Left lung (tissue), 14 donors: ENCODE data around the gene RANBP17. TPM values are rescaled to one million over a fixed set of nuclear protein-coding genes. Genes with fewer than 3 reads are reported as not detected.

ENCODE experiments used
- ATAC-seq: fragments of 200-7000 bp; cut with Tn5 transposase; one replicate; pipeline ENCODE4 v1.9.1; 2020; ENCODE audit warnings: moderate library complexity
- DNase-seq, 4 donors: peaks; one replicate each; pipeline ENCODE4 v3.0.0-alpha.2; 2013 to 2020
- H3K27ac ChIP-seq, 2 donors: fragments of 200-600 bp; sonication (generic) in 1 of 2; one replicate each; pipeline versions ENCODE4 v1.5.0 to v1.8.0; 2020 to 2021
- H3K27me3 ChIP-seq, 2 donors: fragments of 200-600 bp; sonication (generic) in 1 of 2; one replicate each; pipeline versions ENCODE4 v1.5.0 to v1.8.0; 2020 to 2021
- H3K36me3 ChIP-seq, 2 donors: fragments of 200-600 bp; sonication (generic) in 1 of 2; one replicate each; pipeline versions ENCODE4 v1.5.0 to v1.8.0; 2020 to 2021
- H3K4me1 ChIP-seq, 2 donors: fragments of 200-600 bp; one replicate each; pipeline ENCODE4 v1.8.0; 2021
- H3K4me3 ChIP-seq, 2 donors: fragments of 200-600 bp; sonication (generic) in 1 of 2; one replicate each; pipeline versions ENCODE4 v1.5.0 to v1.8.0; 2020 to 2021; ENCODE audit warnings: mild to moderate bottlenecking in 1 of 2
- H3K9me3 ChIP-seq, 2 donors: fragments of 200-600 bp; sonication (generic) in 1 of 2; one replicate each; pipeline versions ENCODE4 v1.5.0 to v1.8.0; 2020 to 2021
- CTCF ChIP-seq, 2 donors: fragments of 200-600 bp; sonication (generic) in 1 of 2; IDR thresholded peaks; one replicate each; pipeline versions ENCODE4 v1.5.0 to v1.8.0; 2021; ENCODE audit warnings: antibody characterized with exemption in 2 of 2
- intact Hi-C, 2 donors: fragments of 100-400 bp; cut with DNase I; formaldehyde crosslinking; loops; one replicate each; pipeline versions ENCODE4 v1.11.2 to v1.14.2; 2022
- long read RNA-seq, 12 donors: library from polyadenylated mRNA in 2 of 12; unstranded in 2 of 12; transcript quantifications; one replicate each; pipeline ENCODE4 v2.0.0 and lab custom pipeline, GENCODE V29; 2019 to 2026
- polyA plus RNA-seq, 6 donors: library from polyadenylated mRNA; unstranded; fragments of 120-200 nt; gene quantifications; one replicate each; pipeline ENCODE4 v1.2.1, GENCODE V29; 2013; ENCODE audit not compliant: insufficient read length in 6 of 6
- total RNA-seq, 2 donors: library from RNA; stranded (reverse); fragmentation: NEBNext Ultra II Directional; extraction: Animal tissue kit (Norgen Biotek cat#: 25700); gene quantifications; one replicate each; pipeline ENCODE4 v1.2.1, GENCODE V29; 2021
- donor health status: DM: no; HTN: yes; CAD: no.
- donor health status: DM: no; HTN: no; CAD: no.

Gene RANBP17
- total RNA-seq (10 to 100 TPM; 17.0 to 22.9 TPM), polyA plus RNA-seq (10 to 100 TPM; 27.1 to 44.5 (median 38.5) TPM)
- long read RNA-seq, donor 1, partial matches to known transcripts: 0 of 3 reads
- long read RNA-seq, donor 1, other reads (novel, unspliced or antisense): 0 of 3 reads
- long read RNA-seq, donor 2, partial matches to known transcripts: 7 of 8 reads
- long read RNA-seq, donor 2, other reads (novel, unspliced or antisense): 0 of 8 reads
- long read RNA-seq, donor 3, partial matches to known transcripts: 0 of 2 reads
- long read RNA-seq, donor 3, other reads (novel, unspliced or antisense): 0 of 2 reads
- long read RNA-seq, donor 4, partial matches to known transcripts: 0 of 1 reads
- long read RNA-seq, donor 4, other reads (novel, unspliced or antisense): 0 of 1 reads
- long read RNA-seq, donor 5, partial matches to known transcripts: 0 of 4 reads
- long read RNA-seq, donor 5, other reads (novel, unspliced or antisense): 0 of 4 reads
- long read RNA-seq, donor 6, partial matches to known transcripts: 0 of 1 reads
- long read RNA-seq, donor 6, other reads (novel, unspliced or antisense): 0 of 1 reads
- long read RNA-seq, donor 7, partial matches to known transcripts: 0 of 3 reads
- long read RNA-seq, donor 7, other reads (novel, unspliced or antisense): 0 of 3 reads
- long read RNA-seq, donor 8, partial matches to known transcripts: 0 of 2 reads
- long read RNA-seq, donor 8, other reads (novel, unspliced or antisense): 0 of 2 reads
- long read RNA-seq, donor 9: 0 reads
- long read RNA-seq, donor 10, partial matches to known transcripts: 0 of 1 reads
- long read RNA-seq, donor 10, other reads (novel, unspliced or antisense): 0 of 1 reads
- long read RNA-seq, donor 11: 0 reads
- long read RNA-seq, donor 12, partial matches to known transcripts: 0 of 1 reads
- long read RNA-seq, donor 12, other reads (novel, unspliced or antisense): 0 of 1 reads

- TF ChIP-seq CTCF (IDR thresholded peaks at IDR 0.05): no peak
- Histone ChIP-seq H3K9me3 (peaks cover 0 to 21% of the 10 kb centered on the region in 2 donors), H3K4me3 (peak within 1 kb of the TSS; percentile 66 to 76), H3K27ac (peak within 1 kb of the TSS; percentile 55 to 66), H3K4me1 (peaks cover 4 to 11% of the 10 kb centered on the region in 2 donors), H3K27me3 (peaks cover 0 to 19% of the 10 kb centered on the region in 2 donors), H3K36me3 (no peaks in the 10 kb centered on the region)
- peak; percentile 90 for ATAC-seq
- peak; percentile 42 to 88 (median 65) for DNase-seq
- intact Hi-C loops: no loop called here
These were observed at the start of gene RANBP17 for GRCh38 chr5:170861917-170862766. Gene RANBP17, plus strand, starts transcription at chr5:170862018.

GRCh38 chr5:170813231-170813630, 48.6 kb upstream of the RANBP17 start:
- Histone ChIP-seq H3K36me3 (no peaks in the 10 kb centered on the region), H3K9me3 (no peaks in the 10 kb centered on the region), H3K27ac (no peak overlapping the region), H3K4me1 (no peaks in the 10 kb centered on the region), H3K27me3 (no peaks in the 10 kb centered on the region), H3K4me3 (no peak overlapping the region)
- intact Hi-C loops: no loop called here
- ATAC-seq (no peak), DNase-seq (no peak)
- TF ChIP-seq CTCF (IDR thresholded peaks at IDR 0.05): no peak

- ATAC-seq (no peak), DNase-seq (no peak)
- intact Hi-C loops: no loop called here
- Histone ChIP-seq H3K27ac (no peak overlapping the region), H3K4me1 (no peaks in the 10 kb centered on the region), H3K27me3 (no peaks in the 10 kb centered on the region), H3K36me3 (no peaks in the 10 kb centered on the region), H3K4me3 (no peak overlapping the region), H3K9me3 (no peaks in the 10 kb centered on the region)
- no peak for TF ChIP-seq CTCF (IDR thresholded peaks at IDR 0.05)
These were observed 44.6 kb upstream of the RANBP17 start for GRCh38 chr5:170817195-170817594.

GRCh38 chr5:170818232-170818631, 43.6 kb upstream of the RANBP17 start:
- no peaks in the 10 kb centered on the region for H3K27me3 ChIP-seq
- DNase-seq (peak in 1 of 4 donors; percentile 10), ATAC-seq (no peak)
- TF ChIP-seq CTCF (IDR thresholded peaks at IDR 0.05): no peak
- H3K4me3 ChIP-seq: no peak overlapping the region
- no peaks in the 10 kb centered on the region for H3K9me3 ChIP-seq
- H3K36me3 ChIP-seq: no peaks in the 10 kb centered on the region
- H3K4me1 ChIP-seq: no peaks in the 10 kb centered on the region
- H3K27ac ChIP-seq: no peak overlapping the region
- intact Hi-C loops: no loop called here
